NK-92 (cell line): ENCODE data around the gene ISG15.
"Not testable (repeated sequence)": the region's sequence is repeated elsewhere in the genome, so short reads cannot be mapped to it uniquely, and the experiment has no call there.

Source experiments
- DNase-seq: peaks from one replicate; lab custom pipeline; 2025; ENCODE audit not compliant: unreplicated experiment; lab: John Stamatoyannopoulos, UW

The ISG15 gene

DNA sequence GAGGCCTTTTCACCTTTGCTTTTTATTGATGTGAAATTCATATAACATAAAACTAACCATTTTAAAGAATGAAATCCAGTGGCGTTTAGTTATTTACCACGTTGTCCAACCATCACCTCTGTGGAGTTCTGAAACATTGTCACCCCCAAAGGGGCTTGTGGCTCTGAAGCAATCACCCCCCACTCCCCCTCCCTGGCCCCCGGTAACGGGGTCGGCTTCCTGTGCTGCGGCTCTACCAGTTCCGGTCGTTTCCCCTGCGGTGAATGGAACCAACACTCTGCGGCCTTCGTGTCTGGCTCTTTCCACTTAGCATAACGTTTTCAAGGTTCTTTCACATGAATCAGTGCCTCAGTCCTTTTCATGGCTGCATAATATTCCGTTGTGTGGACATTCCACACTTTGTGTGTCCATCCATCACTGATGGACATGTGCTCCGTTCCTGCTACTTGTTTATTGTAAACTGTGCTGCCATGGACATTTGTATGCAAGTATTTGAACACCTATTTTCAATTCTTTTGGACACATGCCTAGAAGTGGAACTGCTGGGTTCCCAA lies 1.8 kb upstream of the ISG15 start:
- DNase-seq = no peak

DNA sequence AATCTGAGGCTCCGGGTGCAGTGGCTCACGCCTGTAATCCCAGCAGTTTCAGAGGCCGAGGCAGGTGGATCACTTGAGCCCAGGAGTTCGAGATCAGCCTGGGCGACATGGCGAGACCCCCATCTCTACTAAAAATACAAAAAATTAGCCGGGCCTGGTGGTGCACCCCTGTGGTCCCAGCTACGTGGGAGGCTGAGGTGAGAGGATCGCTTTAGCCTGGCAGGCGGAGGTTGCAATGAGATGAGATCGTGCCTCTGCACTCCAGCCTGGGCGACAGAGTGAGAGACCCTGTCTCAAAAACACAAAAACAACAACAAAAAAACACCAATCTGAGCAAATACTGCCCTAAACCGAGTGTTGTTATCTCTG lies 577 bp upstream of the ISG15 start:
- not testable (repeated sequence) for DNase-seq

DNA sequence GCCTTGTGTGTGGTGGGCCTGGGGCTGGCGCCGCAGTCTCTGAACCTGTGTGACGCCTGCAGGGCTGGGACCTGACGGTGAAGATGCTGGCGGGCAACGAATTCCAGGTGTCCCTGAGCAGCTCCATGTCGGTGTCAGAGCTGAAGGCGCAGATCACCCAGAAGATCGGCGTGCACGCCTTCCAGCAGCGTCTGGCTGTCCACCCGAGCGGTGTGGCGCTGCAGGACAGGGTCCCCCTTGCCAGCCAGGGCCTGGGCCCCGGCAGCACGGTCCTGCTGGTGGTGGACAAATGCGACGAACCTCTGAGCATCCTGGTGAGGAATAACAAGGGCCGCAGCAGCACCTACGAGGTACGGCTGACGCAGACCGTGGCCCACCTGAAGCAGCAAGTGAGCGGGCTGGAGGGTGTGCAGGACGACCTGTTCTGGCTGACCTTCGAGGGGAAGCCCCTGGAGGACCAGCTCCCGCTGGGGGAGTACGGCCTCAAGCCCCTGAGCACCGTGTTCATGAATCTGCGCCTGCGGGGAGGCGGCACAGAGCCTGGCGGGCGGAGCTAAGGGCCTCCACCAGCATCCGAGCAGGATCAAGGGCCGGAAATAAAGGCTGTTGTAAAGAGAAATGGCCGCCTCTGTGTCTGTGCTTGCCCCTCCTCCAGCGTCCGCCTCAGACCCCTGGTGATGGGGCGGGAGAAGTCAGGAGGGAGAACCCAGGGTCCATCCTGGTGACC lies 788 bp downstream of the ISG15 start:
- DNase-seq = no peak

DNA sequence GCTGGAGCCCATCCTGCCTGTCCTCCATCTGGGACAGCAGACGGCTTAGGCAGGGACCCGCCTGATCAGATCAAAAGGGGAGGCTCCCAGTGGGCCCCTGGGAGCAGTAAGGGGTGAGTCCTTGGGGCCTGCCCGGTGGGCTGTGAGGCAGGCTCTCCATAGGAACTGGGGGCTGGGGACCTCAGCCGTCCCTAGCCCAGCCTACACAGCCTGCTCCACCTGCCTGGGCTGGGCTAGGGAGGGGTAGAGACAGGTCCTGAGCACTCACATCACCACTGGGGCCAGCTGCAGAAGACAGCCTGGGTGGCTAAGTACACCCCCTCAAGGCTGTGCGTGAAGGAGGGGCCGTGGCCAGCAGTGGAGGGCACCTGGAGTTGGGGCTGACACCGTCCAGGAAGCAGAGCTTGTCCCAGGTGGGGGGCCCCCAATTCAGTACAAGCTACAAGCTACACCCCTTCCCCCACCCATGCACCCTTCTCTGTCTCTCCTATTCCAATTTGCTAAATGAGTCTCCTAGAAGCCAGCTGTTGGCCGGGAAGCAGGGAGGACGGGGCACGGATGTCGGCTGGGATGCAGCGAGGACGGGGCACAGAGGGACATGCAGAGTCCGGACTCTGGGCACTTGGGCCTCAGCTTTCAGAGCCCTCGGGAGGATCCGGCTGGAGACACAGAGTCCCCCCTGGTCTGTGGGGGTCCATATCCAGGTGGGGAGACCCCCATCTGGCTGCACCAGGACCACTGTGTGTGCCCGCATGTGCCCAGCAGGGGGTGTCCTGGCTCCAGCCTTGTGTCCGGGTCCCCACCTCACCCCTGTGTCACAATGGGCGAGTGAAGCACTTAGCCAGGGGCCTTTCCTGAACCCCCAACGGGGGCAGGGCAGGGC lies 1.7 kb downstream of the ISG15 start:
- DNase-seq = no peak

DNA sequence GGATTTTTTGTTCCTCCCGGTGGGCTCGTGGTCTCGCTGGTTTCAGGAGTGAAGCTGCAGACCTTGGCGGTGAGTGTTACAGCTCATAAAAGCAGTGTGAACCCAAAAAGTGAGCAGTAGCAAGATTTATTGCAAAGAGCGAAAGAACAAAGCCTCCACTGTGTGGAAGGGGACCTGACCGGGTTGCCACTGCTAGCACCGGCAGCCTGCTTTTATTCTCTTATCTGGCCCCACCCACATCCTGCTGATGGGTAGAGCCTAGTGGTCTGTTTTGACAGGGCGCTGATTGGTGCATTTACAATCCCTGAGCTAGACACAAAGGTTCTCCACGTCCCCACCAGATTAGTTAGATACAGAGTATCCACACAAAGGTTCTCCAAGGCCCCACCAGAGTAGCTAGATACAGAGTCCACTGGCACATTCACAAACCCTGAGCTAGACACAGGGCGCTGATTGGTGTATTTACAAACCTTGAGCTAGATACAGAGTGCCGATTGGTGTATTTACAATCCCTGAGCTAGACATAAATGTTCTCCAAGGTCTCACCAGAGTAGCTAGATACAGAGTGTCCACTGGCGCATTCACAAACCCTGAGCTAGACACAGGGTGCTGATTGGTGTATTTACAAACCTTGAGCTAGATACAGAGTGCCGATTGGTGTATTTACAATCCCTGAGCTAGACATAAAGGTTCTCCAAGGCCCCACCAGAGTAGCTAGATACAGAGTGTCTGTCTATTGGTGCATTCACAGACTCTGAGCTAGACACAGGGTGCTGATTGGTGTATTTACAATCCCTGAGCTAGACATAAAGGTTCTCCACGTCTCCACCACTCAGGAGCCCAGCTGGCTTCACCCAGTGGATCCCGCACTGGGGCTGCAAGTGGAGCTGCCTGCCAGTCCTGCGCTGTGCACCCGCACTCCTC lies 4.4 kb downstream of the ISG15 start:
- DNase-seq = not testable (repeated sequence)

DNA sequence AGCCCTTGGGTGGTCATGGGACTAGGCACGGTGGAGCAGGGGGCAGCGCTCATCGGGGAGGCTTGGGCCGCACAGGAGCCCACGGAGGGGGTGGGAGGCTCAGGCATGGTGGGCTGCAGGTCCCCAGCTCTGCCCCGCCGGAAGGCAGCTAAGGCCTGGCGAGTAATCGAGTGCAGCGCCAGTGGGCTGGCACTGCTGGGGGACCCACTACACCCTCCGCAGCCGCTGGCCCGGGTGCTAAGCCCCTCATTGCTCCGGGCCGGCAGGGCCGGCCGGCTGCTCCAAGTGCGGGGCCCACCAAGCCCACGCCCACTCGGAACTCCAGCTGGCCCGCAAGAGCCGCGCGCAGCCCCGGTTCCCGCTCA lies 5.0 kb downstream of the ISG15 start:
- not testable (repeated sequence) for DNase-seq

DNA sequence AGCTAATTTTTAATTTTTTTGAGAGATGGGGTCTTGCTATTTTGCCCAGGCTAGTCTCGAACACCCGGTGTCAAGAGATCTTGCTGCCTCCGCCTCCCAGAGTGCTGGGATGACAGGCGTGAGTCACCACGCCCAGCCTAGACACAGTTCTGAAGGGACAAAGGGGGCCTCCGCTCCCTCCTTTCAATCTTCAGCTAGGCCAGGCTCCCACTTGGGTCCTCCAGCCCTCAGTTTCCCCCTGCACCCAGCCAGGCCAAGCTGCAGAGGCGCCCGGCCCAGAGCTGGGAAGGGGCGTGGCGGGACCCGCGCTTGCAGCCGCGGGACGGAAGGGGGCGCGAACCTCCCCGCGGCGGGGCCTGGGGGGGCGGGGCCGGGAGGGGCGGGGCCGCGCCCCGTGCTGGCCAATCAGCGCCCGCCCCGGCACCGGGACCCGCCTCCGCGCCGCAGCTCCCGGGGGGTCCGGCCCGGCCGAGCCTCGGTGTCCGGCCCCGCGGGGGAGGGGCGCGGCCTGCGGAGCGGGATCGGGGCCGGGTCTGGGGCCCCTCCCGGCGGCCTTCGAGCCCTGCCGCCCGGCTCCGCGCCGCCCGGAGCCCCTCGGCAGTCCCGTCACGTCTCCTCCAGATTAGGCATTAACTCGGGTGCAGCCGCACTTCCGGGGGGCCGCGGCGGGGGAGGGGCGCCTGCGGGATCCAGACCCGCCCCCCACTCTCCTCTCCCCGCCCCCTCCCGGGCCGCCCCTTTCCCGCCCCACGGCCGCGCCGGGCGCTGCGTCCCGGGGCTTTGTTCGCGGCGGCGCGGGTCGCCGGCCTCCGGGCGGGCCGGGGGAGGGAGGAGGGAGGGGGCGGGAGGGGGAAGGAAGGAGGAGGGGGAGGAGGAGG lies 6.1 kb downstream of the ISG15 start:
- no peak for DNase-seq

DNA sequence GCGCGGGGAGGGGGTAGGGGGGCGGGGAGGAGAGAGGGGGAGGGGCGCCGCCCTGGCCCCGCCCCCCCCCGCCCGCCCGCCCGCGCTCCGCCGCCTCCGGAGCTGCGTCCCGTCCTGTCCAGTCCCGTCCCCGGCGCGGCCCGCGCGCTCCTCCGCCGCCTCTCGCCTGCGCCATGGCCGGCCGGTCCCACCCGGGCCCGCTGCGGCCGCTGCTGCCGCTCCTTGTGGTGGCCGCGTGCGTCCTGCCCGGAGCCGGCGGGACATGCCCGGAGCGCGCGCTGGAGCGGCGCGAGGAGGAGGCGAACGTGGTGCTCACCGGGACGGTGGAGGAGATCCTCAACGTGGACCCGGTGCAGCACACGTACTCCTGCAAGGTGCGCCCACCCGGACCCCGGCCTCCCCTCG lies 6.7 kb downstream of the ISG15 start, which contains the start of gene AGRN:
TSS of gene AGRN (plus strand) at position 121 of the 405 bp plus-strand sequence. CDS start at position 174, 53 bp downstream.
- DNase-seq = no peak

DNA sequence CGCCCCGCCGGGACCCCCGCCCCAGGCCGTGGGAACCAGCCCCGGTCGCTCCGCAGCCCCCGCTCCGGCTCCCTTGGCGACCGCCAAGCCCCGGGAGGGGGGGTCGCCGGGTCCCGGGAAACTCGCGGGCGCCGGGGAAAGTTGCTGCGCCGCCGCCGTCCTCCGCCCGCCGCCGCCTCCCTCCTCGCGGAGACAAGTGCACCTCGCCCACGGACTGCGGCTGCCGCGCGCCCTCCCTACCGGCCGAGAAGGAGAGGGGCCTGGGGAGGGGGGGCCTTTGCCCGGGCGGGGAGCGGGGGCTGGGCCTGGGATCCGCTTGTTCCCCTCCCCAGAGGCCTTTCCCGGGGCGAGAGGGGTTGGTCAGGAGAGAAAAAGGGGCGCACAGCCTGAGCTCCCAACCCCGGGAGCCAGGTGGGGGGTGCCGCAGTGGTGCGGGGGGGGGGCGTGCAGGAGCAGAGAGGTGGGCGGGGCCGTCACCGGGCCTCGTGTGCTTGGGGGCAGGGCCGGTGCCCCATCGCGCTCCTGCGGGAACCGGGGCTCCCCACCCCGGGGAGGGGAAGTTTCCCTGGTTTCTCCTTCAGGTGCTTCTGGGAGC lies 7.2 kb downstream of the ISG15 start:
- no peak for DNase-seq

DNA sequence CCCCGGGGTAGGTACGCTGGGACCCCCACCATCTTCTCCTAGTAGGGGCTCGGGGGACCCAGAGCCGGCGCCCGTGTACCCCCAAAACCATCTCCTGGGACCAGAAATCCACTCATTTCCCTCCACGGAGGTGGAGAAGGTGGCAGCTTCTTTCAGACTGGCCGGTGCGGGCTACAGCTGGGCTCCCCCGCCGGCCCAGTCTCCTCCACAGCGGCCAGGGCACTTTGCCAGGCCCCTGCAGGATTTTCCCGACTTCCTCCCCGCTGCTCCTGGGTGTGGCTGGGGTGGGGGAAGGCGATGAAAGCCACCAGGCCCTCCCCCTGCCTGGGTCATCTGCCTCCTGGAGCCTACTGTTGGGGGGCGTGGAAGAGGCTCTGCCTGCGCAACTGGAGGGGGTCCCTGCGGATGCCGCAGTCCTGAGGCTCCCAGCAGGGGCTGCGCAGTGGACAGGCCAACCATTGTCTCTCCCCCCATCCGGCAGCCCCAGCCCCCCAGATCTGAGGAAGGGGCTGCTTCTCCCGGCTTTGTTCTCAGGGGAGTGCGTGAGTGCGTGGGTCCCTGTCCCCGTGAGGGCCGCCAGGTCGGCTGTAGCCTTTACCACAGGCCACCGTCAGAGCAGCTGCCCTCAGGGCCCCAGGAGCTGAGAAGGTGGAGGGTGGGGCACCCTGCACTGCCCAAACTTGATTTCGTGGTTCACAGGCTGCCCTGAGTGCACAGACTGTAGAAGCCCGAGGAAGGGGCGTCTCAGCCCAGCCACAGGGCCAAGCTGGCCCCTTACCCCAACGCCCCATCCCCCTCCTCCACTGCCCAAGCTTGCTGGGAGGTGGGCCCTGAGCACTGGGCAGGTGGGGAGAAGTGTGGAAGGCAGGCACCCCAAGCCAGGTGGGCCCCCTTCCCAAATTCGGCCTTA lies 8.0 kb downstream of the ISG15 start:
- no peak for DNase-seq

DNA sequence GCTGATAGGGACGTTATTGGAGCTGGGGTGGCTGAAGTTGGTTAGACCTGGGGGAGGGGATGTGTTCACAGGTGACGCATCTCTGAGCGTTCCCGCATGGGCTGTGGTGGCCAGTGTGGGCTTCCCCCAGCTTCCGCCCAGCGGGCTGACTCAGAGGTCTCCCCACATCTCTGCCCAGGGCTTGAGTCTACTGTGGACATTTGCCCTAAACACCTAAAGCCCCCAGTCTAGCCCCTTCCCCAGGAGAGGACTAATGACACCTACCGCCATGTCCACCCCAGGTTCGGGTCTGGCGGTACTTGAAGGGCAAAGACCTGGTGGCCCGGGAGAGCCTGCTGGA lies 8.6 kb downstream of the ISG15 start:
- no peak for DNase-seq

DNA sequence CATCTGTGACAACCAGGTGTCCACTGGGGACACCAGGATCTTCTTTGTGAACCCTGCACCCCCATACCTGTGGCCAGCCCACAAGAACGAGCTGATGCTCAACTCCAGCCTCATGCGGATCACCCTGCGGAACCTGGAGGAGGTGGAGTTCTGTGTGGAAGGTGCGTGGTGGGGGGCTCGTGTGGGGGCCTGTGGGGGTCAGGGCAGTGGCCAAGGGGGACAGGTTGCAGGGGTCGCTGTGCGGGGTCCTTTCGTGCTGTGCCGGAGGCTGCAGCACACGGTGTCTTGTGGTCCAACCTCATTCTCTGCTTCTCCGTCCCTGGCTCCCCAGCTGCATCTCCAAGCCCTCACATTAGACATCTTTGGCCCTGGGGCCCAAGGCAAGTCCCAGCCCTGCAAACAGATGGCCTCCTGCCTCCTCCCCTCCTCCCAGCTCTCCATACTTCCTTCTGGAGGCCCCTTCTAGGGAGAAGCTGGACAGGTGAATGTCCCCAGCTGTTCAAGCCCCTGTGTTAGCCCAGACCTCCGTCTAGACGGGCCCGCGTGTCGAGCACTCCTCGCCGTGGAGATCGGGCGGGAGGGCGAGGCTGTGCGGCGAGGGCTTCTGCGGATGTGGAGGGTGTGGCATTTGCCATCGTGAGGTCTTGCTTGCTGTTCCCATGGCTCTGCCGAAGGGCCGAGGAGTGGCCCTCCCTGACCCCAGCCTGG lies 9.2 kb downstream of the ISG15 start:
- no peak for DNase-seq

DNA sequence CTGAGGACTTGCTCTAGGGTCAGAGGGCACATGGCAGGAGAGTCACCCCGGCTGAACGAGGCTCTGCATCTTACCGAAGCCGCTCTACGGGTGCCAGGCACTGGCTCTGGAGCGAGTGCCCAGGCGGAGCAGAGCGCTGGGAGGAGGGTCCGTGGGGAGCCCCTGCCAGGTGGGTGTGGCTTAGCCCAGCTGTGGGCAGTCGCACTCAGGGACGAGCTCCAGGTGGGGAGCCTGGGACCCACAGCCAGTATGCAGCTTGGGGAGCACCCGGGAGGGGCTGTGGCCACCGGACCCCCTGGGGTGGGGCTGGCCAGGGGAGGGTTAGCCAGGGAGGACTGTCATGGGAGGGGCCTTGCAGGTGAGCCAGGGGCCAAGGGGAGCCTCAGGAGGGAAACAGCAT lies 10.4 kb downstream of the ISG15 start:
- no peak for DNase-seq

DNA sequence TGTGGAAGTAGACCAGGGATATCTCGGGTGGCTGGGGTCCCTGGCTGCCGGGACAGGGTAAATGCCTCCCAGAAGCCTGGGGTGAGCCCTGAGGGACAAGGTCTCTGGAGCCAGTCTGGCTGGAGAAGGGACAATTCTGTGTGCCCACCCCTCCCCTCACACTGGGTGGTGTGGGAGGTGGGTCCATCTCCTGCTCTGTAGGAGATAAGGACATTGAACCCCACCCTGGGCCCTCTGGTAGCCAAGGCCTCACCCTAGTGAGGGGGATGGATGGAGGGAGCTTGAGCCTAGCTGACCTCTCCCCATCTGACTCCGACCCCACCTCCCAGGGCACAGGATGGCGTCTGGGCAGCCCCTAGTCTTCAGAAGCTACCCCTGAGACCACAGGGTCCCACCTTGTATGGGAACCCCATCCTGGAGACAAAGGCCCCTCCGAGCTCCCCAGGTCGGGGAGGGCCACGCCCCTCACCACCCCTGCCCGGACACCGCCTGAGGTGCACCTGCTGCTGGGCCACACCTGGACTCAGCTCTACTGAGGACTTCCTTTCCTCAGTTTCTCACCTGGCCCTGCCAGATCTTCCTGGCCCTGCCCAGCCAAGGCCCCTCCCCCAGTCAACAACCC lies 11.0 kb downstream of the ISG15 start:
- DNase-seq = no peak

DNA sequence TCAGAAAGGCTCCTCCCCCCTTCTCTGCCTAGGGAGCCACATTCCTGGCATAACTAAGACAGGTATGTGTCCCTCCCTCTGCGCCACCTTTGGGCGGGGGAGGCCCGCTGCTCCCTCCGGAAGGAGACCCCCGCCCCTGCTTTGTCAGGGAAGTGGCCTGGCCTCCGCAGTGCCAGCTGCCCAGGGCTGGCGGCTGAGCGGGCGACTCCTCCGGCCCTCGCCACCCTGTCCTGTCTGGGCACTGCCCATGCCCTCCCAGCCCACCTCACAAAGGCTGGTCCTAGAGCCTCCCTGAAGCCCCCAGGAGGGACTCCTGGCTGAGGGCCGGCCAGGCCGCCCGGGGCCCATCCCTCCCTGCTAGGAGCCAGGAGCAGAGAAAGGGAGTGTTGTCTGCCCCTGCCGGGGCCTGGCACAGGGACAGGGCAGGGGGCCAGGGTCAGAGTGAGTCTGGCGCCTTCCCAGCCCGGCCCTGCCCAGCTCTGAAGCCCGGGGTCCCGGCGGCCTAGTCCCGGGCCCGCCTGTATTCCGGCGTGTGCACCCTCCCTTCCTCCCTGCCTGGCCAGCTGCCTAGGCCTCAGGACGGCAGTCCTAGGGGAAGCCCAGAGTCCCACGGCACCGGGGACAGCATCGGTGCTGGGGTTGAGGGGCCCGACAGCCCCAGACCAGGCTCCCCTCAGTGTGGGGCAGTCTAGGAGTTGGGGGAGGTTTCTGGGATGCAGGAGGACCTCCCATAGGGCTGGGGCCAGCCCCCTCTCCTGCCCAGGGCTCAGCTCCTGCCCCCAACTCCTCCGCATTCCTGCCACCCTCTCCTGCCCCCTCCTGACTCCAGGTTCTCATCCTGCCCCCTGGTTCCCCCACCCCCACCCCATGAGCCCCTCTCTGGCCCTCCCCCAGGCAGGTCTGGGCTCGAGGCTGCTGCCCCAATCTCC lies 11.7 kb downstream of the ISG15 start:
- DNase-seq = no peak

DNA sequence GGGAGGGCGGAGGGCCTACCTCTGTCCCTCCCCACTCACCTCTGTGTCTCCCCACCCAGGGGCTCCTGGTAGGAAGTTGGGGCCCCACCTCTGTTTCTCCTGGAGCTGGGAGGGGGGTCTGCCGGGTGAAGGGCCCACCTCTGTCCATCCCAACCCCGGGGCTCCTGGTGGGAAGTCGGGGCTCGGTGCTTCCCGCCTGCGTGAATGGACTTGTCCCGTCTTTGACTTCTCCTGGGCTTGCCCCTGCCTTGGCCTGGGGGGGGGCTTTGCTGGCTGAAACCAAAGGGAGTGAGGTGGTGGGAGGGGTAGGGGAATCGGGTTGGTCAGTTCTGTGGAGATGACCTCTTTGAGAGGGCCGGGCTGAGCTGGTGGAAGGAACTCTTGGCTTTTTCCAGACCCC lies 12.4 kb downstream of the ISG15 start:
- no peak for DNase-seq
